ENCODE data around the gene GH1. TPM values are rescaled to one million over a fixed set of nuclear protein-coding genes. Genes with fewer than 3 reads are reported as not detected.

Gene GH1
- total and polyA plus RNA-seq, 2 of the 13 experiments (the other 11 are each of a cell fraction or from before 2014, with no cell fraction given) = not detected

GRCh38 chr17:63962298-63962744 is 43.7 kb upstream of the GH1 start (continued):
- TF ChIP-seq JUN (CRISPR knock-in tag; IDR thresholded peaks at IDR 0.05) (peak; percentile 62; the same call in 1 of the 2 replicates), MXI1 (IDR thresholded peaks at IDR 0.05; ENCODE audit: borderline replicate concordance, low read depth, low read length) (peak; percentile 24; the same call in 1 of the 3 replicates), ZNF687 (CRISPR knock-in tag; IDR thresholded peaks at IDR 0.05) (0 out of 2 replicates have a peak, but pooled peaks have one; percentile 16), FOXA3 (CRISPR knock-in tag; IDR thresholded peaks at IDR 0.05) (peak; percentile 87), TBX2 (CRISPR knock-in tag; IDR thresholded peaks at IDR 0.05; ENCODE audit: borderline replicate concordance) (peak; percentile 56; the same call in 1 of the 2 replicates), KDM5B (CRISPR knock-in tag; IDR thresholded peaks at IDR 0.05; ENCODE audit: borderline replicate concordance) (0 out of 2 replicates have a peak, but pooled peaks have one; percentile 38), KDM1A (CRISPR knock-in tag; IDR thresholded peaks at IDR 0.05) (peak; percentile 75), ARNTL (CRISPR knock-in tag; IDR thresholded peaks at IDR 0.05) (0 out of 2 replicates have a peak, but pooled peaks have one; percentile 34), U2AF1 (optimal IDR thresholded peaks at IDR 0.05; ENCODE audit: low read depth, low read length) (no peak), ZFX (CRISPR knock-in tag; IDR thresholded peaks at IDR 0.05; ENCODE audit: low read depth) (peak; percentile 18), ZMYM3 (CRISPR knock-in tag; IDR thresholded peaks at IDR 0.05) (peak; percentile 13; the same call in 1 of the 2 replicates), NR2F6 (IDR thresholded peaks at IDR 0.05) (peak; percentile 37; the same call in 1 of the 2 replicates), NR2F6 (CRISPR knock-in tag; IDR thresholded peaks at IDR 0.05) (peak; percentile 65), BRD4 (CRISPR knock-in tag; IDR thresholded peaks at IDR 0.05) (no peak), ZSCAN5A (CRISPR knock-in tag; IDR thresholded peaks at IDR 0.05; ENCODE audit: borderline replicate concordance) (no peak), TBX3 (IDR thresholded peaks at IDR 0.05; ENCODE audit: borderline replicate concordance) (peak; percentile 60; the same call in 1 of the 2 replicates), FOXK1 (CRISPR knock-in tag; IDR thresholded peaks at IDR 0.05; ENCODE audit: borderline replicate concordance, low read depth) (0 out of 2 replicates have a peak, but pooled peaks have one; percentile 18), HCFC1 (IDR thresholded peaks at IDR 0.05; ENCODE audit: low read depth, low read length) (no peak), GATAD2A (CRISPR knock-in tag; IDR thresholded peaks at IDR 0.05) (peak; percentile 77), MEIS1 (CRISPR knock-in tag; IDR thresholded peaks at IDR 0.05; ENCODE audit: borderline replicate concordance) (0 out of 2 replicates have a peak, but pooled peaks have one; percentile 27), ZFP41 (CRISPR knock-in tag; IDR thresholded peaks at IDR 0.05; ENCODE audit: borderline replicate concordance) (no peak), MAFK (conservative IDR thresholded peaks at IDR 0.05 in 1 of 2, IDR thresholded peaks at IDR 0.05 in 1 of 2; ENCODE audit: low read length in 2 of 2) (no peak), ZNF18 (CRISPR knock-in tag; IDR thresholded peaks at IDR 0.05; ENCODE audit: insufficient replicate concordance) (no peak), ZNF558 (CRISPR knock-in tag; IDR thresholded peaks at IDR 0.05; ENCODE audit: borderline replicate concordance) (no peak)

Measured in HepG2 (cell line).